ENCODE data around the gene SLC22A4.

SLC22A4 gene

GRCh38 chr5:132275367-132276220 lies 18.6 kb upstream of the SLC22A4 start:
- DNase-seq (ENCODE audit: low spot score) = no peak

- DNase-seq (ENCODE audit: low spot score) = no peak
Measured at GRCh38 chr5:132277256-132277655, 16.9 kb upstream of the SLC22A4 start.

DNA sequence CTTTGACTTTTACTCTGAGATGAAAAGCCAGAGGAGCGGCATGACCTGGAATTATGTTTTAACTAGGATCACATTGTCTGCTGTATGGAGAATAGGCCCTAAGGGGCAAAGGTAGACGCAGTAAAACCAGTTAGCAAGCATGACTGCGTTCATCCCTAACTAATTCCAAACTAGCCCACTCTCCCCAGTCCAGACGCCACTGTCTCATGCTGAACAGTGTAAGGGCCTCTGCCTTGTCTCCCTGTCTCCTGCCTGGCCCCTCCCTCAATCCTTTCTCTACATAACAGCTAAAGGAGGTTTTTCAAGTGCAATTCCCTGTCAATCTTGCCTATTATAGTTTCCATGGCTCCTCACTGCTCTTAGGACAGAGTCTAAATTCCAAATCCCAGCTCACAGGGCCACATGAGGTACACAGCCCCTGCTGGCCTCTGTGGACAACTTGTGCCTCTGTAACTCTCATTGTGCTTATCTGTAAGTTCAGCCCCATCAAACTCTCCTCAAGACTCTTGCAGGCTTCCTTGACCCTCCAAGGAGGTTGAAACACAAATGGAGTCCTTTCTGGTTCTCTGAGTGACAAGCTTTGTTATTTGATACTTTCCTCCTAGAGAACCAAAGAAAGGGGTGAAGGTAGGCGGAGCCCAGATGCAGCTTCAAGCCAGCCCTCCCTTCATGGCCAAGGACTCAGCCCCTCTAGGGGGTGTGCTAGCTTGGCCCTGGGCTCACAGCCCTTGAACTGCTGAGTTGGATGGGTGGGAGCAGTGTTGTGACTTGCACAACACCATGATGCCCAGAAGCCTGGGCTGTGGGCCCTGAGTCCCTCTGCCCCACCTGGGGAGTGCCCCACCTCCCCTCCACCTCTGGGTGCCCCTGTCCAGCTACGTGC lies 16.0 kb upstream of the SLC22A4 start:
- no peak for DNase-seq (ENCODE audit: low spot score)

DNA sequence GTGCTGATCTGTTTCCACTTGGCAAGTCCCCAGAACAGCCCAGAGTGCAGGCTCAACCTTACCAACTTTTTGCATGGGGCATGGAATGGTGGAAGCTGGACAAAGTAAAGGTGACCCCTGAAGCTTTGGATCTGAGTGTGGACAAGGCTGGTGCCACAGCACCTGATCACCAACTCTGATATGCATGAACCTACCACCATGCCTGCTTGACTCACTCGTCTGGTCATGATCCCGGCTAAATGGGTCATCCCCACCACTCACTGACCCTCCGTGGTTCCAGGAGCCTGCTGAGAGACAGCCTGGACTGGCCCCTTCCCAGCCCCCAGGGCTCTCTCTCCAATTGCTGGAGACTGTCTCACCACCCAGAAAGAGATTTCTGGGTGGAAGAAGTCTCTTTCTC lies 14.4 kb upstream of the SLC22A4 start:
- DNase-seq (ENCODE audit: low spot score) = no peak

DNA sequence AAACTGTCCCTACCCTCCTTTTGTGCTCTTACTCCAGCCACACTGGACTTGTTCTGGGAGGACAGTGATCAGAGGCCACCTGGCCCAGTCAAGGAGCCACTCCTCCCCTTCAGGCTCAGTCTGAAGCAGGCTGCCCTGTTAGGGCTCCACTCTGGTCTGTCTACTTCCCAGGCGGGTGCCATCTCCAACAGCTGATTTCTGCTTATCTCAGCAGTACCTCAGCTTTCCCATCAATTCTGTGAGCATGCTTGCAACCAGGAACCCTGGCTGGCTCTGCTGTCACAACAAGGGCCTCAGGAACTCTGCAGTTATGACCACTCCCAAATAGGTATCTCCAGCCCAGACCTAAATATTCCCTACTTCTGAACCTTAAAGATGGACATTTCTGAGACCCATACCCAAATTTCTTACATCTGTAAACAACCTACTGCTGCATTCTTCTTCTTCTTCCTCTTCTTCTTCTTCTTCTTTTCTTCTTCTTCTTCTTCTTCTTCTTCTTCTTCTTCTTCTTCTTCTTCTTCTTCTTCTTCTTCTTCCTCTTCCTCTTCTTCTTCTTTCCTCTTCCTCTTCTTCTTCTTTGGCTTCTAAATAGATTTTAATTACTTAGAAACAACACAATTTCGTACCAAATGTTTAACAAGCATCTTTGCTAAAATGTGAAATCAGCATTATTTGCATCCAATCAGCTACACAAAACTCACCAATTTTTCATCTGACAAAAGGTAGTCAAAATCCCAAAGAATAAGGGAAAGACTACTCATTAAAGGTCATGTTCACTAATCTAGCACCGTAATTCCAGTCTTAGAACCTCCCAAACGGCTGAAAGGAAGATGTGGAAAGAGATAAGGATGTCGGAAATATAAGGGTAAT lies 13.6 kb upstream of the SLC22A4 start:
- no peak for DNase-seq (ENCODE audit: low spot score)

GRCh38 chr5:132281856-132282614 lies 12.2 kb upstream of the SLC22A4 start:
- no peak for DNase-seq (ENCODE audit: low spot score)

- no peak for DNase-seq (ENCODE audit: low spot score)
Measured at GRCh38 chr5:132283423-132284043, 10.7 kb upstream of the SLC22A4 start.

DNA sequence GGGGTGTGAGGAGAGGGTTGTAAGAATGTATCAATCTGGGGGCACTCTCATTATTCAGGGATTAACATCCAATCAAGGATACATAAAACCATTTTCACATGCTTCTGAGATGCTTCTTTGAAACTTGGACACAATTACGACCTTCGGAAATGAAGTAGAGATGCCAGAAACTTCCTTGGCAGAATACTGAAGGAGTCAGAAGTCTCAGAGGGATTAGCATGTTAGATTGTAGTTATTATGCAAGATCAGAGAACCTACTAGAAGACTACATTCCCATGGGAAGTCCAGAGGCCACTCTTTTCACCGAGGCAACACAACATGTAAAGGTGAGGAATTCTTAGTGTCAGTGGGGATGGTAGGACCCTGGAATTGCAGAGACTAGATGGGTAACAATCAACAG lies 5.1 kb upstream of the SLC22A4 start:
- DNase-seq (ENCODE audit: low spot score) = no peak

- no peak for DNase-seq (ENCODE audit: low spot score)
Measured at GRCh38 chr5:132291026-132291425, 3.2 kb upstream of the SLC22A4 start.

DNA sequence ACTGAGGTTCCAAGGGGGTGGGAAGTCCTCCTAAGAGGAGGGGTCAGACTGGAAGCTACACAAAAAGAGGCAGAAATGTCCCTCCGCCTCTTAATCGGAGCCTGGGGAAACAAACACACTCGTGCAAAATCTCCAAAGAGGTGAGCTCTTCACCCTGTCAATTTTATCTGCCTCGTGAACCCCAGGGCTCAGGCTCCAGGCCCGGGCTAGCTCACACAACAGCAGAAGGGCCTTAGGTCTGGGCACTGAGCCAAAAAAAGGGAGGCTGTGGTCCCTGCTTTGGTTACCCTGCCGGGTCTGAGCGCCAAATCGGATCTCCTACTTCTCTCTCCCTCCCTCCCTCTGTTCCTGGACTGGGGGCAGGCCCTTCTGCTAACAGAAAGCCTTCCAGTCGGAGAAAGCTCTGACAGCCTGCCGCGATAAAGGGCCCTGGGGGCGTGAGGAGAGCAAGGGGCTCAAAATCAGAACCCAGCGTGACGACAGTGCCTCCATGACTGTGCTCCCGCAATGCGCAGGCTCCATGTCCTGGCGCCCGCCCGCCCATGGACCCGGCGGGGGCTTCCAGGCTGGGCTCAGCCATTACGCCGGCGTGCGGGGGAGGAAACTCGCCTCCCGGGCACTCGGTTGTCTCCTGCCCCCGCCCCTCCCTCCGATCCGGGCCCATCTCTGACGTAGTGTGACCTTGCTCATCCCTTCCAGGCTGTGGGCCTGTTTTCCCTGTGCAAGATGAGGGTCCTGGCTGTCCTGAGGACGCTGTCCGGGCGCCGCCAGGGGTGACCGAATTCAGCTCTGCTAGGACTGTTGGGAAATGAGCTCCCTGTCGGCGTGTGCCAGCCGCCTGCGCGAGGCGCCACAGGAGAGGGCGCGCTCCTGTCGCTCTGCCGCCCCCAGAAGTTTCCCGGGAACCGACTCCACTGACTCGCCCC lies 865 bp upstream of the SLC22A4 start:
- peak; percentile 88 for DNase-seq (ENCODE audit: low spot score)

DNA sequence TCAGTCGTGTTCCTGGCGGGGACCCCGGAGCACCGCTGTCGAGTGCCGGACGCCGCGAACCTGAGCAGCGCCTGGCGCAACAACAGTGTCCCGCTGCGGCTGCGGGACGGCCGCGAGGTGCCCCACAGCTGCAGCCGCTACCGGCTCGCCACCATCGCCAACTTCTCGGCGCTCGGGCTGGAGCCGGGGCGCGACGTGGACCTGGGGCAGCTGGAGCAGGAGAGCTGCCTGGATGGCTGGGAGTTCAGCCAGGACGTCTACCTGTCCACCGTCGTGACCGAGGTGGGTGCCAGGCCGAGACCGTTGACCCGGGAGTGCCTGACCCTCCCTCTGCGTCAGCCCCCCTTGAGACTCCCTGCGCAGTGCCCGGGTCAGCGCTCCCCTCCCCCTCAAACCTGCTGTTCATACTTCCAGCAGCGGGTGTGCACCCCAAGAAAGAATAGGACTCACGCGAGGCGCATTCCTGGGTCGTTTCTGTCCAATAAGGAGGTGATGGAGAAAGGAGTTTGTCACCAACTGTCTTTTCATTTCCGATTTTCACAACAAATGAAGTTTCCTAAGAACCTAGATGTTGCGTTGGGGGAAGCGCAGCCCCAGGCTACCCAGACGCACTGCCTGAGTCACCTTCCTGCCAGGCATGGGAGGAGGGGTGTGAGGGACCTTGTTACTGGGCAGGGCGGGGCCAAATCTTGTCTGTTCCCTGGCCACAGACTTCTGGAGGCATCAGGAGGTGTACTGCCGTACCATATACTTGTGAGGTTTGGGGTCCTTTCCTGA lies 722 bp downstream of the SLC22A4 start:
- DNase-seq (ENCODE audit: low spot score) = peak; percentile 73

GRCh38 chr5:132295505-132296411 lies 1.6 kb downstream of the SLC22A4 start:
- DNase-seq (ENCODE audit: low spot score) = no peak

DNA sequence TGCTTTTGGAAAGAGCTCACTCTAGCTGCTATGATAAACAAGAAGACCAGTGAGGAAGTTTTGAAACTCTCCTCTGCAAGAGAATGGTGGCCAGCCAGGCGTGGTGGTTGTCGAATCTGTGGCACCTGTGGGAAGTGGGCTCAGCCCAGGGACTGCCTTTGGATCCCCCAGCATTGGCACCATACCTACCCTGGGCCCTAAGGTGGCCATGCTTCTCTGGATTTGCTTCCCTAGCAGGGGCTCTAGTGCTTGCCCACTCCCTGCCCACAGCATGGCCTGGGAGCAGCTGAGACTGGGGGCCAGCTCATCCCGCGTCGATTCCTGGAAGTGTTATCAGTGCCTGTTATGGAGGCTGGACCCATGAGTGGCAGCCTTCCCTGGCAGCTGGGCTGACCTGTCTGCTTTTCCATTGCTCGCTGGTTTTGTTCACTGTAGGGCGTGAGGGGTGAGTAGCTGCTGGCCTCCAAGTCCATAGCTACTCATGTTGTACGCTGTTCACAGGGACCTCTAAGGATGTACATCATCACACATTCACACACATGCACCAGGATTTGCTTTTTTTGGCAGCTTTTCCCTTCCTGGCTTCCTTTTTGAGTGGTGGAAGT lies 2.3 kb downstream of the SLC22A4 start:
- no peak for DNase-seq (ENCODE audit: low spot score)

DNA sequence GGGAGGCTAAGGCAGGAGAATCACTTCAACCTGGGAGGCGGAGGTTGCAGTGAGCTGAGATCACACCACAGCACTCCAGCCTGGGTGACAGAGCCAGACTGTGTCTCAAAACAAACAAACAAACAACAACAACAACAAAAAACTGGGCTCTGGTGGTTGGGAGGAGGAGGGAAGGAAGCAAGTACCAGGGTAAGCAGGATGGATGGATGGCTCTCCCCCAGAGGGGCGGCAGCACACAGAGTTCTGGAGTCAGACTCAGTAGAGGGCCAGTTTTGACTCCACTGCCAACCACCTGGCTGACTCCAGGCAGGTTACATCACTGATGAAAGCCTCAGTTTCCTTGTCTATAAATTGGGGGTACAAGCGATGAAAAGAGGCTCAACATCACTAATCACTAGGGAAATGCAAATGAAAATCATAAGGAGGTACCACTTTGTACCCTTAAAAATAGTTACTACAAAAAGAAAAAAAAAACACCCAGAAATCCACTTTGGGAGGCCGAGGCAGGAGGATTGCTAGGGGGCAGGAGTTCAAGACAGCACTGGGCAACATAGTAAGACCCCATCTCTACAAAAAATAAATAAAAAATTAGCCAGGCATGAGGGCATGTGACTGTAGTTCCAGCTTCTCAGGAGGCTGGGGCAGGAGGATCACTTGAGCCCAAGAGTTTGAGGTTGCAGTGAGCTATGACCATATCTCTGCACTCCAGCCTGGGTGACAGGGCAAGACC lies 3.2 kb downstream of the SLC22A4 start:
- no peak for DNase-seq (ENCODE audit: low spot score)

- no peak for DNase-seq (ENCODE audit: low spot score)
Measured at GRCh38 chr5:132298298-132299212, 4.4 kb downstream of the SLC22A4 start.

DNA sequence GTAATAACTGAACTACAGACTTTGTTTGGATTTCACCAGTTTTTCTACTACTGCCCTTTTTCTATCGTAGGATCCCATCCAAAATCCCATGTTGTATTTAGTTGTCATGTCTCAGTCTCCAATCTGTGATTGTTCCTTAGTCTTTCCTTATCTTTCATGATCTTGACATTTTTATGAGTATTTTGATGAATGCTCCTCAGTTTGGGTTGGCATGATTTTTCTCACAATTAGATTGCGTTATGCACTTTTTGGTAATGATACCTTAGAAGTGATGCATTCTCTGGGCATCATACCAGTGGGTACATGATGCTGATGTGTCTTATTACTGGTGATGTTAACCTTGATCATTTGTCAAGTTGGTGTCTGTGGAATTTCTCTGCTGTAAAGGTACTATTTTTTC lies 5.7 kb downstream of the SLC22A4 start:
- DNase-seq (ENCODE audit: low spot score) = no peak

Measured in SW480 (cell line).